Hindlimb muscle (tissue), 1 donor: Measurements from ENCODE around the gene FAM124A. TPM values are rescaled to one million over a fixed set of nuclear protein-coding genes. Genes with fewer than 3 reads are reported as not detected.
A peak's percentile ranks its signal among the peaks of the same experiment; 100 is the strongest.

ENCODE experiments used
- DNase-seq: peaks from one replicate; pipeline ENCODE4 v3.0.0-alpha.2; 2013
- polyA plus RNA-seq: library from polyadenylated mRNA; unstranded; fragments of 120-200 nt; gene quantifications from one replicate; pipeline ENCODE4 v1.2.1, GENCODE V29; 2013; ENCODE audit not compliant: insufficient read length

Gene FAM124A
- polyA plus RNA-seq, result 2.2 TPM

GRCh38 chr13:51222037-51222685, at the start of gene FAM124A:
TSS of gene FAM124A (plus strand) at chr13:51222398. CDS start at chr13:51222502, 104 bp downstream.
- peak; percentile 45 for DNase-seq

GRCh38 chr13:51175021-51175420, 47.2 kb upstream of the FAM124A start:
- DNase-seq, result no peak

GRCh38 chr13:51175639-51176038, 46.6 kb upstream of the FAM124A start:
- no peak for DNase-seq

- no peak for DNase-seq
Observed at GRCh38 chr13:51177188-51177587, 45.0 kb upstream of the FAM124A start.

- DNase-seq, result no peak
Observed at GRCh38 chr13:51178456-51179074, 43.6 kb upstream of the FAM124A start.

GRCh38 chr13:51179432-51179971, 42.7 kb upstream of the FAM124A start:
- no peak for DNase-seq

- no peak for DNase-seq
Observed at GRCh38 chr13:51180853-51181511, 41.2 kb upstream of the FAM124A start.

- no peak for DNase-seq
Observed at GRCh38 chr13:51181786-51182383, 40.3 kb upstream of the FAM124A start.

GRCh38 chr13:51191743-51192142, 30.5 kb upstream of the FAM124A start:
- DNase-seq, result no peak

- DNase-seq, result no peak
Observed at GRCh38 chr13:51192348-51192747, 29.9 kb upstream of the FAM124A start.

GRCh38 chr13:51193387-51193786, 28.8 kb upstream of the FAM124A start:
- DNase-seq, result no peak

GRCh38 chr13:51194942-51195341, 27.3 kb upstream of the FAM124A start:
- DNase-seq, result no peak

- DNase-seq, result no peak
Observed at GRCh38 chr13:51201886-51202285, 20.3 kb upstream of the FAM124A start.

- no peak for DNase-seq
Observed at GRCh38 chr13:51202477-51203046, 19.6 kb upstream of the FAM124A start.

- DNase-seq, result no peak
Observed at GRCh38 chr13:51206584-51206983, 15.6 kb upstream of the FAM124A start.

- DNase-seq, result no peak
Observed at GRCh38 chr13:51207881-51208280, 14.3 kb upstream of the FAM124A start.

GRCh38 chr13:51208716-51209115, 13.5 kb upstream of the FAM124A start:
- DNase-seq, result no peak

- no peak for DNase-seq
Observed at GRCh38 chr13:51211910-51212309, 10.3 kb upstream of the FAM124A start.

- no peak for DNase-seq
Observed at GRCh38 chr13:51212758-51213157, 9.4 kb upstream of the FAM124A start.

GRCh38 chr13:51213173-51213728, 8.9 kb upstream of the FAM124A start:
- DNase-seq, result no peak

- DNase-seq, result no peak
Observed at GRCh38 chr13:51218626-51219025, 3.6 kb upstream of the FAM124A start.

GRCh38 chr13:51220706-51221105, 1.5 kb upstream of the FAM124A start:
- DNase-seq, result no peak

GRCh38 chr13:51221108-51221507, 1.1 kb upstream of the FAM124A start:
- DNase-seq, result no peak
